ENCODE data around the gene FECH. TPM values are rescaled to one million over a fixed set of nuclear protein-coding genes. Genes with fewer than 3 reads are reported as not detected.

Gene FECH
- total RNA-seq, 2 experiments from 2014 or later: 23.3 to 28.8 TPM

- ATAC-seq (peak; percentile 24), DNase-seq (no peak)
- Mint-ChIP-seq H3K4me1 (peaks cover 28% of the 10 kb centered on the region), H3K27me3 (no peaks in the 10 kb centered on the region), H3K4me3 (no peak overlapping the region), H3K36me3 (ENCODE audit: low read depth) (peaks cover 26% of the 10 kb centered on the region), H3K27ac (no peak overlapping the region), H3K9me3 (ENCODE audit: low read depth) (no peaks in the 10 kb centered on the region)
- intact Hi-C loops (cut with DNase I, micrococcal nuclease): loop anchor here in 1 of 2 experiments (10.0 kb wide), 1 partner anchor 947 kb away; the partner anchor contains the start of gene TXNL1
- CTCF ChIA-PET: interaction anchor here (0.9 to 1.4 kb wide), 3 partner anchors 8 to 49 kb away, joined by 3 to 7 read pairs (median 3); no protein-coding TSS in a partner anchor
- POLR2A ChIA-PET: no interaction called here
These were observed 5.1 kb downstream of the FECH start for GRCh38 chr18:57581301-57581934.

DNA sequence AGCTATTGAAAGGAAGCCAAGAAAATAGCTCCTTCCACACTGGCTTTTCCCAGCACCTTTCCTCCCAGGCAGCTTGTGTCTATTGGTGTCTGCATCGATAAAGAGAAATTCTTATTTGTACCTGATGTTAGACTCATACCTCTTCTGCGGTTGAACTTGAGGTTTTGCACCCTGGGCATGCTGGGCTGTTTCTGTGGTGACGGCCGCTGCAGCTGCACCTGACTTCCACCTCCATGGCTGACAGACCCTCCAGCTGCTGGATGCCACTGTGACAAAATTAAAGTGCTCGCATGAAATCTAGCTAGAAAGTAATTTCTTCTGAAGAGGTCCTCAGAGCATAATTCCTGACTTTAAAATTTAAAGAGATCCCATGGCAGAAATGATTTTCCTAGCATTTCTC is 6.6 kb downstream of the FECH start:
- Mint-ChIP-seq H3K27me3 (no peaks in the 10 kb centered on the region), H3K36me3 (ENCODE audit: low read depth) (peaks cover 31% of the 10 kb centered on the region), H3K4me1 (peaks cover 20% of the 10 kb centered on the region), H3K27ac (no peak overlapping the region), H3K4me3 (no peak overlapping the region), H3K9me3 (ENCODE audit: low read depth) (no peaks in the 10 kb centered on the region)
- ATAC-seq: no peak
- intact Hi-C loops (cut with DNase I, micrococcal nuclease): loop anchor here in 1 of 2 experiments (10.0 kb wide), 1 partner anchor 945 kb away; the partner anchor contains the start of gene TXNL1
- ChIA-PET CTCF (interaction anchor here (1.3 to 1.4 kb wide), 2 partner anchors 12 to 51 kb away, joined by 3 read pairs; no protein-coding TSS in a partner anchor), POLR2A (no interaction called here)
- DNase-seq: peak; percentile 30

DNA sequence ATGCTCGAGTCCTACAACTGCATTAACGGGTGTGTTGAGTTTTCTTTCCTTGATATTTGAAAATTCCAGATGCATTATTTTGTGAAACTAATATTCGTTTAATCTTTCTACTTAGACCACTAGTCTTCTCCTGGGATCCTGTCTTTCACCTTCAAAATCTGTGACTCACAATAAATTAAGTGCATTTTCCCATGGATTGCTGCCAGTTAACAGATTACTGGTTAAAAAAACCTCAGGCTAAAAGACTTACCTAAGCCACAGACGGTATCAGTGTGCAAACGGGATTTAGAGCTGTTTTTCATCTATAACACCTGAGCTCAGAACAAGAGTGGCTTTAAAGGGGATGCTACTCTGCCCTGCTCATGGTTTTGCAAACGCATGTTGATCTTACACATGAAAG is 10.2 kb downstream of the FECH start:
- Mint-ChIP-seq H3K9me3 (ENCODE audit: low read depth) (no peaks in the 10 kb centered on the region), H3K36me3 (ENCODE audit: low read depth) (peaks cover 32% of the 10 kb centered on the region), H3K27me3 (no peaks in the 10 kb centered on the region), H3K4me3 (no peak overlapping the region), H3K27ac (no peak overlapping the region), H3K4me1 (peaks cover 11% of the 10 kb centered on the region)
- ATAC-seq (no peak), DNase-seq (no peak)
- intact Hi-C loops (cut with DNase I, micrococcal nuclease): no loop called here
- POLR2A ChIA-PET: no interaction called here
- CTCF ChIA-PET: no interaction called here

DNA sequence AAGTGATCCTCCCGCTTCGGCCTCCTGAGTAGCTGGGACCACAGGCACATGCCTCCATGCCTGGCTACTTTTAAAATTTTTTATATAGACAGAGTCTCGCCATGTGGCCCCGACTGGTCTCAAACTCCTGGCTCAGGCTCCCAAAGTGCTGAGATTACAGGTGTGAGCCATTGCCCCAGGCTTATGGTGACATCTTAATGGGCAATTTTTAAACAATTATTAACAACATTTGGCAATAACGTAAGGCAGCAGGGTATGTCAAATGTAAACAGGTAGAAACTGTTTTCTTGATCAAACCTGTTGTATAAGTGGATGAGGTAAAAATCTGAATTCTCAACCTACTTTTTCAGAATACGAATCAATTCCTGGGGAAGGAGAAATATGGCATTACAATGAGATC is 11.0 kb downstream of the FECH start:
- peaks cover 36% of the 10 kb centered on the region for H3K36me3 Mint-ChIP-seq (ENCODE audit: low read depth)
- no peak for DNase-seq
- H3K4me3 Mint-ChIP-seq: no peak overlapping the region
- H3K4me1 Mint-ChIP-seq: peaks cover 7% of the 10 kb centered on the region
- no peaks in the 10 kb centered on the region for H3K9me3 Mint-ChIP-seq (ENCODE audit: low read depth)
- CTCF ChIA-PET: interaction anchor here (0.7 to 0.9 kb wide), 2 partner anchors 17 to 826 kb away, joined by 3 read pairs; no protein-coding TSS in a partner anchor
- H3K27me3 Mint-ChIP-seq: no peaks in the 10 kb centered on the region
- intact Hi-C loops (cut with DNase I, micrococcal nuclease): no loop called here
- POLR2A ChIA-PET: no interaction called here
- ATAC-seq: no peak
- no peak overlapping the region for H3K27ac Mint-ChIP-seq

- ChIA-PET POLR2A (no interaction called here), CTCF (interaction anchor here (0.7 to 0.9 kb wide), 2 partner anchors 17 to 825 kb away, joined by 3 read pairs; no protein-coding TSS in a partner anchor)
These were observed 11.6 kb downstream of the FECH start for GRCh38 chr18:57574866-57575265.

GRCh38 chr18:57570162-57570561 is 16.3 kb downstream of the FECH start:
- POLR2A ChIA-PET: no interaction called here
- H3K27ac Mint-ChIP-seq: no peak overlapping the region

More at GRCh38 chr18:57574866-57575265, 11.6 kb downstream of the FECH start:
- Mint-ChIP-seq H3K27me3 (no peaks in the 10 kb centered on the region), H3K4me1 (peaks cover 2% of the 10 kb centered on the region), H3K4me3 (no peak overlapping the region), H3K36me3 (ENCODE audit: low read depth) (peaks cover 36% of the 10 kb centered on the region), H3K27ac (no peak overlapping the region), H3K9me3 (ENCODE audit: low read depth) (no peaks in the 10 kb centered on the region)
- DNase-seq (no peak), ATAC-seq (no peak)
- intact Hi-C loops (cut with DNase I, micrococcal nuclease): no loop called here

GRCh38 chr18:57569133-57569532 is 17.4 kb downstream of the FECH start:
- intact Hi-C loops (cut with DNase I, micrococcal nuclease): no loop called here
- ChIA-PET POLR2A (no interaction called here), CTCF (no interaction called here)

More at GRCh38 chr18:57570162-57570561, 16.3 kb downstream of the FECH start:
- DNase-seq (no peak), ATAC-seq (no peak)
- CTCF ChIA-PET: interaction anchor here (0.6 to 2.1 kb wide), 2 partner anchors 8 to 11 kb away, joined by 5 to 12 read pairs; no protein-coding TSS in a partner anchor
- intact Hi-C loops (cut with DNase I, micrococcal nuclease): no loop called here
- no peak overlapping the region for H3K4me3 Mint-ChIP-seq
- no peaks in the 10 kb centered on the region for H3K9me3 Mint-ChIP-seq (ENCODE audit: low read depth)
- H3K4me1 Mint-ChIP-seq: no peaks in the 10 kb centered on the region
- peaks cover 31% of the 10 kb centered on the region for H3K36me3 Mint-ChIP-seq (ENCODE audit: low read depth)
- H3K27me3 Mint-ChIP-seq: no peaks in the 10 kb centered on the region

DNA sequence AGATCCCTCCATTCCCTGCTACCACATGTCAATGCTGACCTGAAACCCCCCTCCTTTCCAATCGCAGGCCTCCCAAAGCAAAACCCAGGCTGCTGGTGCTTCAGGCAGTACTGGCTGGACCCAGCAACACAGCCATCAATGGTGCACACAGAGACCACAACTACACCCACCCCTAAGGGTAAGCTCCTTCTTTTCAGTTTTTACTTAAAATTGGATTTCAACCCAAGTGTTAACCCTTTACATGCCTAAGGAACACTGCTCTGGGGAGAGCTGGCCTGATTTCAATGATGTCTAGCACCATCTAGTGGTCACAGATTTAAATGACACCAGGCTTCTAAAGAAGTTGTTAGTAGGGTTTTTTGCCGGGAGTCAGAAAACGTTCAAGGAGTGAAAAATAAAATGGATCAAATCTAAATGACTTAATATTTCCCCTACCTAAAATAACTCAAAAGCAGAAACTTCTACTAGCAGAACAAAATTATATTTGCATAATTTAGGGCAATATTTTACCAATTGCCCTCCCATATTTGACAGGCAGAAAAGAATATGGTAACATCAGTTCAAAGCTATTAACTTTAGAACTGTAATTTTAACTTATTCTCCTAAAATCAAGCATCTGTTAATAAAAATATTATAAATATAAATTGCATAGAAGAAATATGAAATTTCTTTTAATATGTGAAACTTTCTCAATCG is 24.6 kb downstream of the FECH start:
- Mint-ChIP-seq H3K36me3 (ENCODE audit: low read depth) (peaks cover 22% of the 10 kb centered on the region), H3K4me3 (no peak overlapping the region)

More at GRCh38 chr18:57569133-57569532, 17.4 kb downstream of the FECH start:
- H3K27me3 Mint-ChIP-seq: no peaks in the 10 kb centered on the region
- H3K9me3 Mint-ChIP-seq (ENCODE audit: low read depth): no peaks in the 10 kb centered on the region
- DNase-seq (no peak), ATAC-seq (no peak)
- peaks cover 31% of the 10 kb centered on the region for H3K36me3 Mint-ChIP-seq (ENCODE audit: low read depth)
- no peaks in the 10 kb centered on the region for H3K4me1 Mint-ChIP-seq
- H3K4me3 Mint-ChIP-seq: no peak overlapping the region
- H3K27ac Mint-ChIP-seq: no peak overlapping the region

DNA sequence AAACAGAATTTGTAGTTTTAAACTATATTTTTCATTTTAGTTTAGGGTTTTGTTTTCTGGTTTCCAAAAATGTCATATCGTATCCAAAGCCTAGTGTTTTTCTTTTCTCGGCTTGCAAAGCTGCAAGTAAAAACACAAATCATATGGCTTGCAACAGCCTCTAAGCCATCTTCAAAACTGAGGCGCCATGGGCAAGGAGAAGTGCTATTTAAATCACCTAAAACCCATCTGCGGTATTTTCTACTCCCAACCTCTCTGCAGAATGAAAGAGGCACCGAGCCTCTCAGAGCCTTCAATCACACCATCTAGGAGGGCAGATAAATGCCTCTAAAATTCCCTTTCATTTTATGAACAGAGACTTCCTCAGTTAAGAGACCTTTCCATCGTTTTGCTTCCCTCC is 25.2 kb downstream of the FECH start:
- intact Hi-C loops (cut with DNase I, micrococcal nuclease): loop anchor here (5.0 kb wide), 2 partner anchors 694 to 859 kb away; no protein-coding TSS in a partner anchor
- CTCF ChIA-PET: interaction anchor here (0.5 to 2.2 kb wide), 9 partner anchors 9 to 1134 kb away, joined by 3 to 12 read pairs (median 4); no protein-coding TSS in a partner anchor
- Mint-ChIP-seq H3K4me1 (peaks cover 2% of the 10 kb centered on the region), H3K36me3 (ENCODE audit: low read depth) (peaks cover 26% of the 10 kb centered on the region), H3K27me3 (no peaks in the 10 kb centered on the region), H3K27ac (no peak overlapping the region), H3K9me3 (ENCODE audit: low read depth) (no peaks in the 10 kb centered on the region), H3K4me3 (no peak overlapping the region)
- ATAC-seq (no peak), DNase-seq (no peak)
- POLR2A ChIA-PET: no interaction called here

More for the DNA sequence above, 24.6 kb downstream of the FECH start:
- ATAC-seq (no peak), DNase-seq (peak; percentile 25)
- Mint-ChIP-seq H3K27me3 (no peaks in the 10 kb centered on the region), H3K9me3 (ENCODE audit: low read depth) (no peaks in the 10 kb centered on the region), H3K27ac (no peak overlapping the region), H3K4me1 (peaks cover 2% of the 10 kb centered on the region)
- ChIA-PET POLR2A (interaction anchor here (0.6 kb wide), 1 partner anchor 46 kb away, joined by 3 read pairs; no protein-coding TSS in a partner anchor), CTCF (interaction anchor here (0.5 to 2.2 kb wide), 19 partner anchors 9 to 1226 kb away, joined by 3 to 12 read pairs (median 3); no protein-coding TSS in a partner anchor)
- intact Hi-C loops (cut with DNase I, micrococcal nuclease): loop anchor here (1.0 to 5.0 kb wide), 4 partner anchors 695 to 860 kb away; no protein-coding TSS in a partner anchor

- H3K27ac Mint-ChIP-seq: no peak overlapping the region
- H3K4me3 Mint-ChIP-seq: no peak overlapping the region
- CTCF ChIA-PET: interaction anchor here (1.1 to 1.8 kb wide), 3 partner anchors 11 to 399 kb away, joined by 3 to 5 read pairs (median 4); no protein-coding TSS in a partner anchor
- H3K9me3 Mint-ChIP-seq (ENCODE audit: low read depth): no peaks in the 10 kb centered on the region
- ATAC-seq (no peak), DNase-seq (no peak)
- POLR2A ChIA-PET: no interaction called here
- intact Hi-C loops (cut with DNase I, micrococcal nuclease): loop anchor here in 1 of 2 experiments (5.0 kb wide), 1 partner anchor 563 kb away; no protein-coding TSS in a partner anchor
- no peaks in the 10 kb centered on the region for H3K27me3 Mint-ChIP-seq
- H3K4me1 Mint-ChIP-seq: peaks cover 2% of the 10 kb centered on the region
- H3K36me3 Mint-ChIP-seq (ENCODE audit: low read depth): peaks cover 23% of the 10 kb centered on the region
These were observed 27.2 kb downstream of the FECH start for GRCh38 chr18:57559314-57559713.

GRCh38 chr18:57555134-57555533 is 31.4 kb downstream of the FECH start:
- H3K27me3 Mint-ChIP-seq: no peaks in the 10 kb centered on the region
- POLR2A ChIA-PET: no interaction called here
- CTCF ChIA-PET: no interaction called here

More at GRCh38 chr18:57555134-57555533, 31.4 kb downstream of the FECH start:
- no peak for ATAC-seq
- Mint-ChIP-seq H3K4me1 (no peaks in the 10 kb centered on the region), H3K27ac (no peak overlapping the region), H3K36me3 (ENCODE audit: low read depth) (peaks cover 24% of the 10 kb centered on the region), H3K9me3 (ENCODE audit: low read depth) (no peaks in the 10 kb centered on the region), H3K4me3 (no peak overlapping the region)
- DNase-seq: no peak
- intact Hi-C loops (cut with DNase I, micrococcal nuclease): loop anchor here in 1 of 2 experiments (5.0 kb wide), 1 partner anchor 567 kb away; no protein-coding TSS in a partner anchor

All from activated CD4-positive, alpha-beta T cell treated with anti-CD3 and anti-CD28 coated beads for 36 hours (primary cell).